ENCODE data around the gene ERVK3-1. TPM values are rescaled to one million over a fixed set of nuclear protein-coding genes. Genes with fewer than 3 reads are reported as not detected.

ERVK3-1 gene
- total RNA-seq, 1 donor from 2014 or later: 41.3 TPM

- Mint-ChIP-seq H3K9me3 (ENCODE audit: low read depth) (no peaks in the 10 kb centered on the region), H3K36me3 (ENCODE audit: insufficient read depth) (peaks cover 23% of the 10 kb centered on the region), H3K4me1 (ENCODE audit: low read depth) (no peaks in the 10 kb centered on the region), H3K27ac (no peak overlapping the region), H3K27me3 (no peaks in the 10 kb centered on the region), H3K4me3 (ENCODE audit: low read depth) (no peak overlapping the region)
- no peak for DNase-seq (ENCODE audit: low spot score, unreplicated experiment)
- no peak for TF ChIP-seq CTCF (IDR thresholded peaks at IDR 0.05; ENCODE audit: unreplicated experiment)
Measured at GRCh38 chr19:58315580-58315979, 10.4 kb downstream of the ERVK3-1 start.

GRCh38 chr19:58317476-58318072, 12.4 kb downstream of the ERVK3-1 start:
- Mint-ChIP-seq H3K27ac (no peak overlapping the region), H3K4me1 (ENCODE audit: low read depth) (no peaks in the 10 kb centered on the region), H3K9me3 (ENCODE audit: low read depth) (no peaks in the 10 kb centered on the region), H3K36me3 (ENCODE audit: insufficient read depth) (peaks cover 13% of the 10 kb centered on the region), H3K4me3 (ENCODE audit: low read depth) (no peak overlapping the region), H3K27me3 (no peaks in the 10 kb centered on the region)
- no peak for DNase-seq (ENCODE audit: low spot score, unreplicated experiment)
- TF ChIP-seq CTCF (IDR thresholded peaks at IDR 0.05; ENCODE audit: unreplicated experiment): no peak

GRCh38 chr19:58318297-58318696, 13.1 kb downstream of the ERVK3-1 start:
- TF ChIP-seq CTCF (IDR thresholded peaks at IDR 0.05; ENCODE audit: unreplicated experiment): no peak
- Mint-ChIP-seq H3K9me3 (ENCODE audit: low read depth) (no peaks in the 10 kb centered on the region), H3K36me3 (ENCODE audit: insufficient read depth) (peaks cover 9% of the 10 kb centered on the region), H3K4me3 (ENCODE audit: low read depth) (no peak overlapping the region), H3K27ac (no peak overlapping the region), H3K4me1 (ENCODE audit: low read depth) (no peaks in the 10 kb centered on the region), H3K27me3 (no peaks in the 10 kb centered on the region)
- no peak for DNase-seq (ENCODE audit: low spot score, unreplicated experiment)

GRCh38 chr19:58319241-58319640, 14.1 kb downstream of the ERVK3-1 start:
- H3K4me3 Mint-ChIP-seq (ENCODE audit: low read depth): no peak overlapping the region
- no peaks in the 10 kb centered on the region for H3K27me3 Mint-ChIP-seq
- peaks cover 4% of the 10 kb centered on the region for H3K36me3 Mint-ChIP-seq (ENCODE audit: insufficient read depth)
- H3K27ac Mint-ChIP-seq: no peak overlapping the region
- no peak for TF ChIP-seq CTCF (IDR thresholded peaks at IDR 0.05; ENCODE audit: unreplicated experiment)
- no peaks in the 10 kb centered on the region for H3K9me3 Mint-ChIP-seq (ENCODE audit: low read depth)
- DNase-seq (ENCODE audit: low spot score, unreplicated experiment): no peak
- no peaks in the 10 kb centered on the region for H3K4me1 Mint-ChIP-seq (ENCODE audit: low read depth)

- Mint-ChIP-seq H3K4me1 (ENCODE audit: low read depth) (peaks cover 6% of the 10 kb centered on the region), H3K4me3 (ENCODE audit: low read depth) (no peak overlapping the region), H3K27ac (no peak overlapping the region), H3K36me3 (ENCODE audit: insufficient read depth) (no peaks in the 10 kb centered on the region), H3K27me3 (no peaks in the 10 kb centered on the region), H3K9me3 (ENCODE audit: low read depth) (no peaks in the 10 kb centered on the region)
- no peak for DNase-seq (ENCODE audit: low spot score, unreplicated experiment)
- no peak for TF ChIP-seq CTCF (IDR thresholded peaks at IDR 0.05; ENCODE audit: unreplicated experiment)
Measured at GRCh38 chr19:58325311-58326022, 20.3 kb downstream of the ERVK3-1 start.

Measured in progenitor cell of endocrine pancreas (in vitro differentiated cells).